ENCODE results near the gene SLC10A1. TPM values are rescaled to one million over a fixed set of nuclear protein-coding genes. Genes with fewer than 3 reads are reported as not detected.
A peak's percentile ranks its signal among the peaks of the same experiment; 100 is the strongest.
"Not testable (repeated sequence)": the region's sequence is repeated elsewhere in the genome, so short reads cannot be mapped to it uniquely, and the experiment has no call there.

The SLC10A1 gene
- total RNA-seq, 4 donors from 2014 or later = not detected

GRCh38 chr14:69750495-69750894, 46.5 kb downstream of the SLC10A1 start:
- TF ChIP-seq POLR2A (IDR thresholded peaks at IDR 0.05) (no peak), CTCF (IDR thresholded peaks at IDR 0.05) (no peak)
- no peaks in the 10 kb centered on the region for H3K9me3 ChIP-seq
- intact Hi-C loops (cut with DNase I) = no loop called here
- no peaks in the 10 kb centered on the region for H3K36me3 ChIP-seq
- no peaks in the 10 kb centered on the region for H3K27me3 ChIP-seq
- H3K4me3 ChIP-seq = no peak overlapping the region
- no peak for DNase-seq
- 89 to 97% methylated on average over 2 of the region's 2 CpGs for WGBS, 2 donors
- H3K27ac ChIP-seq = no peak overlapping the region
- H3K4me1 ChIP-seq = peaks cover 0 to 7% (median 0%) of the 10 kb centered on the region in 3 donors

GRCh38 chr14:69749956-69750355, 47.1 kb downstream of the SLC10A1 start:
- Histone ChIP-seq H3K27ac (no peak overlapping the region), H3K4me3 (no peak overlapping the region), H3K9me3 (no peaks in the 10 kb centered on the region), H3K36me3 (no peaks in the 10 kb centered on the region), H3K27me3 (no peaks in the 10 kb centered on the region), H3K4me1 (peaks cover 0 to 4% (median 0%) of the 10 kb centered on the region in 3 donors)
- intact Hi-C loops (cut with DNase I) = no loop called here
- 78 to 86% methylated on average over 1 of the region's 1 CpG for WGBS, 2 donors
- TF ChIP-seq POLR2A (IDR thresholded peaks at IDR 0.05) (no peak), CTCF (IDR thresholded peaks at IDR 0.05) (no peak)
- DNase-seq = no peak

GRCh38 chr14:69741055-69741454, 56.0 kb downstream of the SLC10A1 start:
- peak overlapping the region in 3 of 4 donors; percentile 67 to 79 (median 74) for H3K27ac ChIP-seq
- no peaks in the 10 kb centered on the region for H3K9me3 ChIP-seq
- no peak for DNase-seq
- peaks cover 0 to 37% (median 0%) of the 10 kb centered on the region in 3 donors for H3K4me1 ChIP-seq
- intact Hi-C loops (cut with DNase I) = no loop called here
- no peak overlapping the region for H3K4me3 ChIP-seq
- no peaks in the 10 kb centered on the region for H3K27me3 ChIP-seq
- no peak for TF ChIP-seq POLR2A (IDR thresholded peaks at IDR 0.05)
- TF ChIP-seq CTCF (IDR thresholded peaks at IDR 0.05) = no peak
- H3K36me3 ChIP-seq = no peaks in the 10 kb centered on the region
- 56 to 86% methylated on average over 1 of the region's 1 CpG for WGBS, 2 donors

GRCh38 chr14:69736405-69736804, 60.6 kb downstream of the SLC10A1 start:
- H3K27me3 ChIP-seq; H3K4me3 ChIP-seq; H3K36me3 ChIP-seq; H3K27ac ChIP-seq; intact Hi-C loops (cut with DNase I); DNase-seq; H3K9me3 ChIP-seq: not testable (repeated sequence)
- peaks cover 0 to 32% (median 0%) of the 10 kb centered on the region in 3 donors for H3K4me1 ChIP-seq
- WGBS, 2 donors = 79 to 87% methylated on average over 4 of the region's 4 CpGs

- H3K36me3 ChIP-seq; intact Hi-C loops (cut with DNase I); DNase-seq; H3K27me3 ChIP-seq; H3K27ac ChIP-seq; H3K4me3 ChIP-seq; H3K9me3 ChIP-seq: not testable (repeated sequence)
- peaks cover 10 to 19% (median 10%) of the 10 kb centered on the region in 3 donors for H3K4me1 ChIP-seq
- WGBS, 2 donors = 95 to 99% methylated on average over 6 to 8 of the region's 8 CpGs
These were observed 65.0 kb downstream of the SLC10A1 start for GRCh38 chr14:69731919-69732598.

- no peaks in the 10 kb centered on the region for H3K9me3 ChIP-seq
- no peaks in the 10 kb centered on the region for H3K27me3 ChIP-seq
- no peak for DNase-seq
- intact Hi-C loops (cut with DNase I) = no loop called here
- H3K4me1 ChIP-seq = peaks cover 16 to 29% (median 18%) of the 10 kb centered on the region in 3 donors
- peak overlapping the region in 3 of 4 donors; percentile 6 to 69 (median 16) for H3K27ac ChIP-seq
- TF ChIP-seq POLR2A (IDR thresholded peaks at IDR 0.05) = no peak
- no peak for TF ChIP-seq CTCF (IDR thresholded peaks at IDR 0.05)
- H3K36me3 ChIP-seq = no peaks in the 10 kb centered on the region
- WGBS, 2 donors = 74 to 75% methylated on average over 3 of the region's 4 CpGs
- no peak overlapping the region for H3K4me3 ChIP-seq
These were observed 69.2 kb downstream of the SLC10A1 start for GRCh38 chr14:69727860-69728259.
